TTC549 (cell line): Measurements from ENCODE around the gene MYO5A.

ENCODE experiments used
- FAIRE-seq: peaks from 2 replicates; lab custom pipeline; 2012; peaks lifted over from hg19 to GRCh38; lab: Jason Lieb, UNC

MYO5A gene

GRCh38 chr15:52361494-52361893, 167.2 kb downstream of the MYO5A start:
- no peak for FAIRE-seq

DNA sequence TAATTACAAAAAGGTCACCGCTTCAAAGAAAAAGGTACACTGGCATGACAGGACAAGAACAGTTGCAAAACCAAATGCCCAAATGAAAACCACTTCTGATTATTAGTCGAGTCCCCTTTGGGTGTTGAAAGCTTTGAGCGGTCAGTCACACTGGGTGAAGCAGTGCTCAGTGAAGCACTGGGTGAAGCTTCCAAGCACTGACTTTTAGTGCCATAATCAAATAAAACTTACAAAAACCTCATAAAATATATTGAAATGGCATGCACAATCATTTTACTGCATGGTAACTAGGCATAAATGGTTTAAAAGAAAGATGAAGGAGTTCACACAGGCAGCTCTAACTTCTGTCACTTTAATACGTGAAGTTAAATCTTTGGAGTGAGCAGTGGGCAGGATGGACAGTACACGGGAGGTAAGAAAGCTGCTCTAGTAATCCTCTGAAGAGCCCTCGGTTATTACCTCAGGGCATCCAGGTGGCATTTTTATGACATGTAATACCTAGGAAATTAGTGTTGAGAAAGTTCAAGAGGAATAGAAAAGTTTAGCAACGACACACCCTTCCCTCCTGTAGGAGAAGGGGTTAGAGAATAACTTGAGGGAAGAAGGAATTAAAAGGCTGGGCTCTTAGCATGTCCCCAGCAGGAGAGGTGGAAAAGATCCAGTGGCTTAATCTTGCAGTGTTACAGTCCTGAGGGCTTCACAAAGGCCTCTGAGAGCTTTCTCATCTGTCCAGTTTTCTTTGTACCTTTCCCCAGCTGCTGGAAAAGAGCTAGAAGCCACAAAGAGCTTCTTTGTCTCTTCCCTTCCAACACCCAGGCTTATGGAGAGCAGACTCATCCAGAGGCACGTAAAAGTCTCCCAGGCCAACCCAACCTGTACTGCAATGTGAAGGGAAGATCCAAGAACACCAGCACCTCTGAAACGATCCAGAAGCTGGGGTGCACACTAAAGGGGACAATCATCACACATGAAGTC, 168.2 kb downstream of the MYO5A start:
- no peak for FAIRE-seq

DNA sequence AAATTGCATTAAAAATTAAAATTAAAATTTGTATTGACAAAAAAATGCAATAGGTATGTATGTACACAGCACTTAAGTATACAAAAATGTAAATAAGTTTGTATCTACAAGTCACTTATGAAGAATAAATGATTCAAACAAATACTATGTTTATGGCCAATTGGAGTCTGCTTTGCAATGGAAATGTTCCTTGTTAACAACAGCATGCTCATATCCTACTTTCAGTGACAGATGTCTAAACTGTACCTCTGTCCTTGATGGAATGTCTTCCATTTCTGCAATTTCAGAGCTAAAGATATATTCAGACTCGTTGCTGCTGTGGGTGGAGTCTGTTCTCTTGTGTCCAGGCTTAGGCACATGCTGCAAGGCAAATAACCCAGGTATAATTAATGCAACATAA, 169.0 kb downstream of the MYO5A start:
- no peak for FAIRE-seq

GRCh38 chr15:52357949-52358348, 170.7 kb downstream of the MYO5A start:
- no peak for FAIRE-seq

GRCh38 chr15:52352086-52352485, 176.6 kb downstream of the MYO5A start:
- FAIRE-seq: no peak

DNA sequence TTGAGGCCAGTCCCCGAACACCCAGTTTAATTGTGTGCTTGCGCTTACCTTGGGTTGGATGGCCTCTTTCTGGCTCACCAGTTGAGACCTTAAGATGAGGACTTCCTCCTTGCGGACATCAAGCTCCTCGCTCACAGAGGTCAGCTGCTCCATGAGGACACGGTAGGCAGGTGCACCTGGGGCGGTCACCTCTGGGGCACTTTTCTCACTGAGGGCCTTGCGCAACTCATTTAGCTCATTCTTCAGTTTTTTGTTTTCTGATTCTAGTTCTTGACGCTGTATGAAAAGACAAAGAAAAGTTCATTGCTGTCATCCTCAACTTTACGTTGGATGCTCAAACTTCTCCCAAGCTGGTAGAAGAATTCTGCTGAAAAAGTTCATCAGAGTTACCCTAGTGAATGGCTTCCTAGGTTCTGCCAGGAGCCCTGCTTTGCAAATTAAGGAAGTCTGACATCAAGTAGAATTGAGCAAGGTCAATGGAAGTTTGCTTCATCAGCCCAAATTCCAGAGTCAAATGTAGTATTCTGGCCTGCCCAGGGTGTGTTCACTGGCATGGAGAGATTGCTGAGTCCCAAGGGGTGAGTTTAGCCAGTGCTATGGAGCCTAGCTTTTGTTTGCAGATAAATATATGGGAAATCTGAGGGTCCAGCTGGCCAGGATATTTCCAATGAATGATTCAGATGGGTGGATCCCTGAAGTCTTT, 177.3 kb downstream of the MYO5A start:
- no peak for FAIRE-seq

DNA sequence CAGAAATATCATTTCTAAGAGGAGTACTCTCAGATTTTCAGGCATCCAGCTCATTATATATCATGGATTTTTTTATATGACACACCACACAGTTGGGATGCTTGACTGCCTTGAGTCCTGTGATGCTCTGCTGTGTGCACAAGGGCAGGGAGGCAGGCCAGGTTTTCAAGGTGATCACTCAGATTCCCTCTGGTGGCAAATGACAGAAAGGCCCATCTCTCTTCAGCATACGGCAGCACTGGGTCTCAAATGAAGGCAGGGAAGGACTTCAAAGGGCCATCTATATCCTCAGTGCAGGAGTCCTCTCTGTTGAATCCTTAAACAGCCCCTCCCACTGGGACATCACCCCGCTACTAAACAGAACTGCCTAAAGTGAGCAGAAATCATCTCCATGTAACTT, 178.3 kb downstream of the MYO5A start:
- no peak for FAIRE-seq

DNA sequence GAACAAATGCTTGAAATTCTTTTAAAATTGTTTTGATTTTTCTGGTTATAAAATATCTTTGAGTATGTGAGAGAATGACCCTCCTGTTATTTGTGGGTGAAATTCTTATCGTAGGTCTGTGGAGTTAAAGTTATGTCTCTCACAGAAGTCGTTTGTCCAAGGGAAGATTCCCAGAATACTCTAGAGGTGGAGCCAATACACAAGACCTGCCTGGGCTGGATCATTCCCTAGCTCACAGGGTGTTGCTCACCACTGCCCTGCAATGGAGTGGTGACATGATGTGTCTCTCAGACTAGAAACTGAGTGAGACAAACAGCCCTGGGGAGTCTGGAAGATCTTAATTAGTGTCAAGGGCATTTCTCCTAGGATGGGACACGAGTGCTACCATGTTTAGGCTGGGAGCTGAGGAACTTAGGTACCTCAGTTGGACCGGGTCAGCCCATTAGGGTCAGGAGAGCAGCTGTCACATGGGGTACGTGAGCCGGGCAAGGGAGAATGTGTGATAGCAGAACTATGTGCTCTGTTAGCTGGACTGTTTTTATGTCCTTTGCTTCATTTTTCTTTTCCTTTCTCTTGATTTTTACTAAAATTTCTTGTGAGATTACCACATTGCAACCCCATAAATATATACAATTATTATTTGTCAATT, 179.5 kb downstream of the MYO5A start:
- FAIRE-seq: no peak

- FAIRE-seq: no peak
These were observed 180.5 kb downstream of the MYO5A start for GRCh38 chr15:52348056-52348745.

GRCh38 chr15:52344592-52344991, 184.1 kb downstream of the MYO5A start:
- FAIRE-seq: no peak

GRCh38 chr15:52343831-52344230, 184.8 kb downstream of the MYO5A start:
- FAIRE-seq: no peak

DNA sequence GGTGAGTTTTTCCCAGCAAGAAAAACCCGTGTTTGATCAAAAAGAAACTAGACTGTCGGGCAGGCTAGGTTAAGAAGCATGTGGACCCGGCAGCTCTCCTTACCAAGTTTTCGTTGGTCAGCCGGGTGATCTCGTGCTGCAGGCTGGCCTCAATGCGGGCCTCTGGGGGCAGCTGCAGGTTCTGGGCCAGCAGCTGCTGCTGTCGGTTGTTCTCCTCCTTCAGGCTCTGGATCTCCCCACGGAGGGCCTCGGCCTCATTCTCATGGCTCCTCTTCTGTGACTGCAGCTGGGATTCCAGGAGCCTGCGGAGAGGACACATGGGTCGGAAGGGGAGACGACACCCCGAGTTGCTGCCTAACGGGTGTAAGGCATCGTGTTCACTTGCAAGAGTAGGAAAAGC, 188.6 kb downstream of the MYO5A start:
- no peak for FAIRE-seq

DNA sequence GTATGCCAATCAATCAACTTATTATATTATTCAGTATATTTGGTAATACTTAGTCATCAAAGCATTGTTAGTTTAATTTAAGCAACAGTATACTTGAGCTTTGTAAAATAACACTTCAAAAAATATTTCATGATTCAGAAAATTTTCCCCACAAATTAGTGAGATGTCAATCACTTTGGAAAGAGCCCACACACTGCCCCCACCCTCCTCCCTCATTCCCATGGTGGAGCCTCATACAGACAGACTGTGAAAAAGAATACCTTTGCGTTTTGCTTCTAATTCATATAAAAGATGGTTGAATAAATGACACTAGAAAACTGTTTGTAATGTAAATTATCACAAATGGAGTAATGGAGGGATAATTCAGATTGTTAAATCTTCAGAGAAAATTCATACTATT, 189.8 kb downstream of the MYO5A start:
- FAIRE-seq: no peak

GRCh38 chr15:52338058-52338457, 190.6 kb downstream of the MYO5A start:
- no peak for FAIRE-seq

GRCh38 chr15:52337198-52337853, 191.4 kb downstream of the MYO5A start:
- FAIRE-seq: no peak

DNA sequence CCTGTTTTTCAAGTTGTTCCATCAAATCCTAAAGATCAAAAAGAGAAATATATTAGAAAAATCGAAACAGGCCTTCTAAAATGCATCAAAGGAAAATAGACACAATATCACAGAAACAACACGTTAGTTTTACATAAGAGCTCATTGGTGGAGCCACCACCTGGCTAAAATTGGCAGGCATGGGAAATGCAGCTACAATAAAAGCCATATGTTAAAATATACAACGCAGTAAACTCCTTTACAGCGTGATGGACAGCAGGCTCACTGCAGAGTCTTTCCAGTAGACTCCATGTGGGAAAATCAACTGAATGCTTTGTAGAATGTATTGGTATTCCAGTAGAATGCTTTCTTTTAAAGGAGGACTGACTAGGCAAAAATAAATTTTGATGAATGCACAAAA, 192.2 kb downstream of the MYO5A start:
- no peak for FAIRE-seq

- FAIRE-seq: no peak
These were observed 194.1 kb downstream of the MYO5A start for GRCh38 chr15:52334491-52335160.

- no peak for FAIRE-seq
These were observed 197.0 kb downstream of the MYO5A start for GRCh38 chr15:52331490-52332240.

GRCh38 chr15:52329987-52330386, 198.7 kb downstream of the MYO5A start:
- FAIRE-seq: no peak

DNA sequence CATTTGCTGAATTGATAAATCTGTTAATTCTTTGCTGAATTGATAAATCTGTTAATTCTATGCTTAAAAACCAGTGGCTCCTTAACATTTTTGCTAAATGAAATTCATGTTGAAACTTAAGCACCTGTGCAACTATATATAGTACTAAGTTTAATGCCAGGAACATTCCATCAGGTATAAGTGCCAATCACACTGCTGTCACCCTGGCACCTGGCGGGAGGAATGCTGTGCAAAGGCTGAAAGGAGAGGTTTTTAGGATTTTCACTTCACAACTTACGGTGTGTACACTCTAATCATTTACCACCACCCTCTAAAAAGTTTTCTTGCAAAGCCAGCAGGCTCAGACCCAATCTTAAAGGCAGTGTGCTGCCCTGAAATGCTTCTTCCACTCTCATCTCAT, 199.5 kb downstream of the MYO5A start:
- FAIRE-seq: no peak

DNA sequence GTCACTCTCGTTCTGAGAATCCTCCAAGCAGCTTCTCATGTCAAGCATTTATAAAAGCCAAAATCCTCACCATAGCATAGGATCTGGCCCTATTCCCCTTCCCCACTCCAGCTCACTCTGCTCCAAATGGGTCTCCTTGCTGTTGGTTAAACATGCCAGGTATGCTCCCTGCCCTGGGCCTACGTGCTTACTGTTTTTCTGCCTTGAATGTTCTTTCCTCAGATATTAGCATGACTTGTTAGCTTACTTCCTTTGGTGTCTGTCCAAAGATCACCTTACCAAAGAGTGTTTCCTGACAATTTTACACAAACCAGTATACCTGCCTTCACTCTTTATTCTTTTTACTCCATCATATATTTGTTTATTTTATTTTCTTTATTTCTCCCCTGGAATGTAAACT, 200.0 kb downstream of the MYO5A start:
- FAIRE-seq: no peak
